Activated CD4-positive, alpha-beta T cell treated with anti-CD3 and anti-CD28 coated beads for 24 hours (primary cell): ENCODE measurements around the gene CDC20.
"Not testable (repeated sequence)": the region's sequence is repeated elsewhere in the genome, so short reads cannot be mapped to it uniquely, and the experiment has no call there.

Source experiments
- DNase-seq, 2 donors: peaks; one replicate each; pipeline ENCODE4 v3.0.0-alpha.2; 2020; ENCODE audit warnings: low read depth in 2 of 2

Gene CDC20

GRCh38 chr1:43382027-43382779 is 23.4 kb downstream of the CDC20 start:
- no peak for DNase-seq

- no peak for DNase-seq
Observed at GRCh38 chr1:43383449-43383848, 24.7 kb downstream of the CDC20 start.

GRCh38 chr1:43386676-43387075 is 27.9 kb downstream of the CDC20 start:
- DNase-seq, result no peak

- no peak for DNase-seq
Observed at GRCh38 chr1:43387976-43388599, 29.3 kb downstream of the CDC20 start.

GRCh38 chr1:43388613-43389012 is 29.8 kb downstream of the CDC20 start:
- DNase-seq, result no peak

- peak; percentile 87 to 92 for DNase-seq
Observed at GRCh38 chr1:43389326-43390313, 30.8 kb downstream of the CDC20 start, which contains the start of the genes MED8 and SZT2. Gene MED8 (minus strand): TSS chr1:43389800. CDS start chr1:43389764, 36 bp downstream. Gene SZT2 (plus strand): TSS chr1:43389899. CDS start chr1:43389969, 70 bp downstream.

- no peak for DNase-seq
Observed at GRCh38 chr1:43392702-43393101, 33.9 kb downstream of the CDC20 start.

- DNase-seq, result no peak
Observed at GRCh38 chr1:43395523-43395922, 36.7 kb downstream of the CDC20 start.

GRCh38 chr1:43396059-43396458 is 37.3 kb downstream of the CDC20 start:
- DNase-seq, result no peak

GRCh38 chr1:43398227-43398626 is 39.4 kb downstream of the CDC20 start:
- no peak for DNase-seq

GRCh38 chr1:43400441-43400840 is 41.7 kb downstream of the CDC20 start:
- DNase-seq, result not testable (repeated sequence)

GRCh38 chr1:43402089-43402865 is 43.5 kb downstream of the CDC20 start:
- DNase-seq, result no peak

- DNase-seq, result no peak
Observed at GRCh38 chr1:43404353-43404752, 45.6 kb downstream of the CDC20 start.

GRCh38 chr1:43405219-43405875 is 46.6 kb downstream of the CDC20 start:
- DNase-seq, result no peak

GRCh38 chr1:43405876-43406234 is 47.1 kb downstream of the CDC20 start:
- DNase-seq, result no peak

GRCh38 chr1:43410571-43410970 is 51.8 kb downstream of the CDC20 start:
- no peak for DNase-seq
